MCF 10A (cell line): ENCODE measurements around the gene PPP1R14C. TPM values are rescaled to one million over a fixed set of nuclear protein-coding genes. Genes with fewer than 3 reads are reported as not detected.
"Not testable (repeated sequence)": the region's sequence is repeated elsewhere in the genome, so short reads cannot be mapped to it uniquely, and the experiment has no call there.

Experiments used
- BruUV-seq: library from RNA; stranded (reverse); fragments of 400-500 nt; replicated peaks from 2 replicates; lab custom pipeline; 2021; lab: Mats Ljungman, UMichigan
- CTCF ChIA-PET: fragments of 300-600 bp; sonication (Branson Sonifier 250); formaldehyde crosslinking; extraction: SDS; loops from one replicate; lab custom pipeline; 2021; ENCODE audit warnings: antibody characterized with exemption, inconsistent platforms; lab: Yijun Ruan, JAX
- POLR2A ChIA-PET: fragments of 300-600, 350-650 bp; sonication (Branson Sonifier 250); formaldehyde crosslinking; extraction: SDS; loops from one replicate; lab custom pipeline; 2020; ENCODE audit warnings: antibody characterized with exemption, inconsistent platforms; lab: Yijun Ruan, JAX
- DNase-seq: peaks from one replicate; pipeline ENCODE4 v3.0.0-alpha.2; 2018; ENCODE audit not compliant: unreplicated experiment
- H3K27ac Mint-ChIP-seq: one replicate; pipeline ENCODE4 v1.8.0; 2022; ENCODE audit warnings: mild to moderate bottlenecking, low read depth, mixed read lengths; ENCODE audit not compliant: unreplicated experiment
- H3K27me3 Mint-ChIP-seq: one replicate; pipeline ENCODE4 v1.8.0; 2022; ENCODE audit warnings: mixed read lengths; ENCODE audit not compliant: insufficient read depth, unreplicated experiment
- H3K36me3 Mint-ChIP-seq: one replicate; pipeline ENCODE4 v1.8.0; 2022; ENCODE audit warnings: mild to moderate bottlenecking, moderate library complexity, mixed read lengths; ENCODE audit not compliant: insufficient read depth, unreplicated experiment
- H3K4me1 Mint-ChIP-seq: one replicate; pipeline ENCODE4 v1.8.0; 2022; ENCODE audit warnings: mixed read lengths; ENCODE audit not compliant: insufficient read depth, unreplicated experiment
- H3K4me3 Mint-ChIP-seq: one replicate; pipeline ENCODE4 v1.8.0; 2022; ENCODE audit warnings: mild to moderate bottlenecking, moderate library complexity, mixed read lengths; ENCODE audit not compliant: unreplicated experiment
- H3K9me3 Mint-ChIP-seq: one replicate; pipeline ENCODE4 v1.8.0; 2022; ENCODE audit warnings: mixed read lengths; ENCODE audit not compliant: unreplicated experiment
- intact Hi-C: fragments of 100-400 bp; cut with micrococcal nuclease; formaldehyde crosslinking; loops from 2 replicates; pipeline ENCODE4 v1.14.1; 2022
- total RNA-seq: library from RNA; stranded (reverse); gene quantifications from 2 replicates; pipeline ENCODE4 v1.2.3, GENCODE V29; 2022
- TF ChIP-seq, protein P1 (sequence below): fragments of 200-600 bp; IDR thresholded peaks from one replicate; pipeline ENCODE4 v1.8.0; 2022; ENCODE audit warnings: antibody characterized with exemption, mild to moderate bottlenecking; ENCODE audit not compliant: unreplicated experiment

Gene PPP1R14C
- total RNA-seq, 1 experiment from 2014 or later: 32.0 TPM

DNA sequence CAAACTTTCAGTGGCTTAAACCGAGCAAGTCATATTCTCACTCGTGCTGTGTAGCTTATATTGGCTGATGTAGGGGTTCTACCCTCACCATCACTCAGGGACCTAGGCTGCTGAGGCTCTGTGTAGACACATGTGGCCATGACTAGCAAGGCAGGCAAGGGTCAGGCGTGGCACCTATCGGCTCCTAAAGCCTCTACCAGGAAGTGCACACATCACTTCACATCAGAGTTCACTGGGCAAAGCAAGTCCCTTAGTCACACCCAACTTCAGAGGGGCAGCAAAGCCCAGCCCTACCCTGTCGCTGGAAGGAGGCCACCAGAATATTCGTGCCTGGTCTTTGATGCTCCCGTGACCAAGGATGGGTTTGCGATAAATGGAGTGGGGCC is 42.9 kb downstream of the PPP1R14C start:
- peaks cover 18% of the 10 kb centered on the region for H3K4me1 Mint-ChIP-seq
- ChIA-PET POLR2A (no interaction called here), CTCF (interaction anchor here (0.6 kb wide), 1 partner anchor 107 kb away, joined by 3 read pairs; no protein-coding TSS in a partner anchor)
- H3K36me3 Mint-ChIP-seq: peaks cover 2% of the 10 kb centered on the region
- no peaks in the 10 kb centered on the region for H3K9me3 Mint-ChIP-seq
- peak overlapping the region; percentile 66 for H3K27ac Mint-ChIP-seq
- BruUV-seq: no TSS peak
- H3K27me3 Mint-ChIP-seq: no peaks in the 10 kb centered on the region
- no peak overlapping the region for H3K4me3 Mint-ChIP-seq
- no peak for DNase-seq
- TF ChIP-seq, protein P1, sequence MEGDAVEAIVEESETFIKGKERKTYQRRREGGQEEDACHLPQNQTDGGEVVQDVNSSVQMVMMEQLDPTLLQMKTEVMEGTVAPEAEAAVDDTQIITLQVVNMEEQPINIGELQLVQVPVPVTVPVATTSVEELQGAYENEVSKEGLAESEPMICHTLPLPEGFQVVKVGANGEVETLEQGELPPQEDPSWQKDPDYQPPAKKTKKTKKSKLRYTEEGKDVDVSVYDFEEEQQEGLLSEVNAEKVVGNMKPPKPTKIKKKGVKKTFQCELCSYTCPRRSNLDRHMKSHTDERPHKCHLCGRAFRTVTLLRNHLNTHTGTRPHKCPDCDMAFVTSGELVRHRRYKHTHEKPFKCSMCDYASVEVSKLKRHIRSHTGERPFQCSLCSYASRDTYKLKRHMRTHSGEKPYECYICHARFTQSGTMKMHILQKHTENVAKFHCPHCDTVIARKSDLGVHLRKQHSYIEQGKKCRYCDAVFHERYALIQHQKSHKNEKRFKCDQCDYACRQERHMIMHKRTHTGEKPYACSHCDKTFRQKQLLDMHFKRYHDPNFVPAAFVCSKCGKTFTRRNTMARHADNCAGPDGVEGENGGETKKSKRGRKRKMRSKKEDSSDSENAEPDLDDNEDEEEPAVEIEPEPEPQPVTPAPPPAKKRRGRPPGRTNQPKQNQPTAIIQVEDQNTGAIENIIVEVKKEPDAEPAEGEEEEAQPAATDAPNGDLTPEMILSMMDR: no peak
- intact Hi-C loops: no loop called here

DNA sequence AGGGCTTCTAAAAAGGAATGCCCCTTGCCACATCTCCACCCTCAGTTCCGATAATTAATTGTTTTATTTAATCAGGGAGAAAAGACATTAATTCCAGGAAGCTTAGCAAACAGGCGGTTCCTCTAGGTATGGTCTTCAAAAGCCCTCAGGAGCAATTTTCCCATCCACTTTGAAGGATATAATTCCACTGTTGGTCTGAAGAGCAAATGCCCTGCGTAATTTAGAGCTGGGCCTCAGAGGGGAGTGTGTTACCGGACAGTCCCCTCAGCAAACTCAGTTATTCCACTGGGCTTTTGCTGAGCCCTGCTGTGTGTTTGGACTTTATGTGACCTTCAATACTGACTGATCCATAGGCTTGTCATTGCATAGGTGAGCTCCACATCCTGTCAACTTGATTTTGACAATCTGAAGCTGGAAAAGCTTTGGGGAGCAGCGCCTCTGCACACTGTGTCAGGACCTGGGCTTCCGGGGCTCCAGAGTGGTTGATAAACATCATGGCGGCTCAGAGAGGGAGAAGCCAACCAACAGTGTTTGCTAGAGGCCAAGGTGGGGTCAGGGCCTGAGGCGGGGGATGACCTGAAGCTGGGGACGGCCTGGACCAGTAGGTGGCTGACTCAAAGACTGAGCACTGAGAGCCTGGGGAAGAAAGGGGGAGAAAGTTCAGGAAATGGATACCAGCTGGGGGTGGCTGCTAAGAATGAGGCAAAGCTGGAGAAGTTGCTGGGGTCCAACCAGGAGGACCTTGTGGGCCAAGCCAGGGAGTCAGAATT is 43.5 kb downstream of the PPP1R14C start:
- Mint-ChIP-seq H3K4me1 (peaks cover 24% of the 10 kb centered on the region), H3K36me3 (peaks cover 6% of the 10 kb centered on the region), H3K9me3 (no peaks in the 10 kb centered on the region), H3K27ac (no peak overlapping the region), H3K27me3 (no peaks in the 10 kb centered on the region), H3K4me3 (no peak overlapping the region)
- ChIA-PET CTCF (interaction anchor here (0.6 to 0.7 kb wide), 2 partner anchors 631 to 708 kb away, joined by 3 read pairs; no protein-coding TSS in a partner anchor), POLR2A (no interaction called here)
- TF ChIP-seq, protein P1: no peak
- no TSS peak for BruUV-seq
- no peak for DNase-seq
- intact Hi-C loops: no loop called here

- Mint-ChIP-seq H3K27ac (peak overlapping the region; percentile 42), H3K4me1 (peaks cover 34% of the 10 kb centered on the region)
- intact Hi-C loops, POLR2A ChIA-PET, H3K9me3 Mint-ChIP-seq, BruUV-seq, H3K27me3 Mint-ChIP-seq, CTCF ChIA-PET, DNase-seq, H3K4me3 Mint-ChIP-seq, H3K36me3 Mint-ChIP-seq: not testable (repeated sequence)
Measured at GRCh38 chr6:150187433-150187832, 44.6 kb downstream of the PPP1R14C start.

DNA sequence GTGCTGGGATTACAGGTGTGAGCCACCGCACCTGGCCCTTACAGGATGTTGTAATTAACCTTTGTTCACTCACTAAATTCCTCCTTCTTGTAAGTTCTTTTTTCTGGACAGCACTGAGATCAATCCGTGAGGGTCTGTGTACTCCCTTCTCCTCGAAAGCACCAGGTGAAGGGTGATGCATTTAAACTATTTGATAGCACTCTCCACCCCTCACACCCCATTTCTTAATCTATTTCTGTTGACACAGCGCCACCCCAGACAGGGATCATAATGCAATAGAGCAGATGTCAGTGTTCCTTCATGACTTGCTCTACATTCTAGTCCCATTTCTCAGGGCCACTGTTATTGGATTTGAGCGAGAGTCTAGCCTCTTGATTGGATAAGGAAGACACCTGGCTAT is 46.3 kb downstream of the PPP1R14C start:
- POLR2A ChIA-PET: no interaction called here

More for the DNA sequence above, 46.3 kb downstream of the PPP1R14C start:
- Mint-ChIP-seq H3K36me3 (peaks cover 6% of the 10 kb centered on the region), H3K4me3 (no peak overlapping the region), H3K27ac (no peak overlapping the region), H3K9me3 (no peaks in the 10 kb centered on the region), H3K27me3 (no peaks in the 10 kb centered on the region), H3K4me1 (peaks cover 34% of the 10 kb centered on the region)
- TF ChIP-seq, protein P1: no peak
- CTCF ChIA-PET: interaction anchor here (0.6 kb wide), 1 partner anchor 264 kb away, joined by 4 read pairs; no protein-coding TSS in a partner anchor
- no peak for DNase-seq
- BruUV-seq: no TSS peak
- intact Hi-C loops: no loop called here
